Measurements from ENCODE around the gene RUFY1. TPM values are rescaled to one million over a fixed set of nuclear protein-coding genes. Genes with fewer than 3 reads are reported as not detected.

RUFY1 gene
- polyA plus RNA-seq, 1 of the 3 experiments (the other 2 are of a cell fraction): 30.3 TPM

DNA sequence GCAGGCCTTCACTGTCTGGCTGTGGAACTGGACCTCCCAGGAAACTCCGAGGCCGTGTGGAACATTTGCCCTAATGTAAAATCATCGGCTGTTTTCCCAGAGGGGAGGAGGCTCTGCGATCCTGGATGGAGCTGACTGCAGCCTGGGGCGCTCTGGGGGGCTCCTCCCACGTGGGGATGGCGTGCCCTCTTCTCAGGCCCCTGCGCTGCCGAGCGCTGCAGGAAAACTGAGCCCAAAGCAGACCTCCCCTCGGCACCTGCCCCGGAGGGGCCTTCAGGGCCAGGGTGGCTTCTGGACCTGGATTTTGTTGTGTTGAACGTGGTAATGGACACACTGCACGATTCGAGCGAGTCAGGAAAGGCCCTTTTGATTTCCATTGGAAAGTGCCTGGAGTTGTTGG lies 49.2 kb downstream of the RUFY1 start:
- CTCF ChIA-PET: no interaction called here

DNA sequence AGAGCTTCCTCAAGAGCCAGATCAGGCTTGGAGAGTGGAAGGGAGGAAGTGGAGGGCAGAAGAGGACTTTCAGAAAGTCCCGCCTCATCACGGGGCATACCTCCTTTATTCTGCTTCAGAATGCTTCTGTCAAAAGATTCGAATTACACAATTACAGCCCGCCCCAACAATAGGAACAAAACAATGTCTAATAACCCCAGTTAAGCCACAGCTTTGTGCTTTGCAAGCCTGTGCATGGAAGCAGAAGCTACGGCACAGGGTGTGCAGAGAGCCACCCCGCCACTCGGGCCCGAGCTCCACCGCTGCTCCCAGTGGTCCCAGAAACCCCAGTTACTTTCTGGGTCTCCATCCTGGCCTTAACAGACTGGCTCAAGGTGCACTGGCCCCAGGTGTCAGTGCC lies 49.6 kb downstream of the RUFY1 start:
- no peak overlapping the region for H3K9ac ChIP-seq
- no peak overlapping the region for H3K4me2 ChIP-seq
- no peaks in the 10 kb centered on the region for H4K20me1 ChIP-seq (ENCODE audit: insufficient read depth)
- CTCF ChIA-PET: no interaction called here
- no peaks in the 10 kb centered on the region for H3K4me1 ChIP-seq (ENCODE audit: control insufficient read depth in 1 of 2, insufficient read depth in 2 of 2, low read depth in 1 of 2, low read length in 1 of 2)
- POLR2A ChIA-PET: no interaction called here
- peaks cover 38 to 41% of the 10 kb centered on the region in 2 experiments for H3K36me3 ChIP-seq (replicated peaks in 1 of 2; ENCODE audit: control insufficient read depth in 1 of 2, insufficient read depth in 2 of 2, low read length in 1 of 2)
- H3K9me3 ChIP-seq: no peaks in the 10 kb centered on the region
- no peaks in the 10 kb centered on the region for H3K79me2 ChIP-seq (ENCODE audit: insufficient read depth)
- no peaks in the 10 kb centered on the region for H3F3A ChIP-seq (replicated peaks; ENCODE audit: insufficient read depth)
- no peak for DNase-seq
- no peak overlapping the region for H3K27ac ChIP-seq (ENCODE audit: low read depth in 2 of 2, low read length in 1 of 2)
- no peak overlapping the region for H3K4me3 ChIP-seq (ENCODE audit: low read depth in 2 of 2, low read length in 1 of 2)
- 93% methylated on average over 7 of the region's 9 CpGs for WGBS (ENCODE audit: low lambda C conversion rate)
- H3K9me2 ChIP-seq: no peaks in the 10 kb centered on the region
- no peaks in the 10 kb centered on the region for H3K27me3 ChIP-seq (ENCODE audit: insufficient read depth)
- H2AFZ ChIP-seq (ENCODE audit: low read depth): no peak overlapping the region
- TF ChIP-seq RFX5 (IDR thresholded peaks at IDR 0.05; ENCODE audit: low read length) (no peak), RCOR1 (IDR thresholded peaks at IDR 0.05; ENCODE audit: low read length) (no peak), JUND (IDR thresholded peaks at IDR 0.05) (no peak), EZH2phosphoT487 (IDR thresholded peaks at IDR 0.05; ENCODE audit: borderline replicate concordance, low read depth) (no peak), SIN3A (IDR thresholded peaks at IDR 0.05; ENCODE audit: borderline replicate concordance, low read depth, low read length) (no peak), POLR2AphosphoS5 (IDR thresholded peaks at IDR 0.05; ENCODE audit: low read depth, low read length) (no peak), NFIC (IDR thresholded peaks at IDR 0.05; ENCODE audit: borderline replicate concordance) (no peak), TCF12 (IDR thresholded peaks at IDR 0.05) (no peak), ELF1 (IDR thresholded peaks at IDR 0.05) (no peak), RAD21 (IDR thresholded peaks at IDR 0.05; ENCODE audit: low read length) (no peak), NRF1 (IDR thresholded peaks at IDR 0.05; ENCODE audit: low read depth, low read length) (no peak), FOXJ3 (CRISPR knock-in tag; IDR thresholded peaks at IDR 0.05) (no peak), CHD2 (IDR thresholded peaks at IDR 0.05; ENCODE audit: low read length, partially characterized antibody) (no peak), GATA2 (CRISPR knock-in tag; IDR thresholded peaks at IDR 0.05) (no peak)
- TF ChIP-seq, protein P1, sequence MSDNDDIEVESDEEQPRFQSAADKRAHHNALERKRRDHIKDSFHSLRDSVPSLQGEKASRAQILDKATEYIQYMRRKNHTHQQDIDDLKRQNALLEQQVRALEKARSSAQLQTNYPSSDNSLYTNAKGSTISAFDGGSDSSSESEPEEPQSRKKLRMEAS (IDR thresholded peaks at IDR 0.05; ENCODE audit: low read depth): no peak
- TF ChIP-seq, protein P2, sequence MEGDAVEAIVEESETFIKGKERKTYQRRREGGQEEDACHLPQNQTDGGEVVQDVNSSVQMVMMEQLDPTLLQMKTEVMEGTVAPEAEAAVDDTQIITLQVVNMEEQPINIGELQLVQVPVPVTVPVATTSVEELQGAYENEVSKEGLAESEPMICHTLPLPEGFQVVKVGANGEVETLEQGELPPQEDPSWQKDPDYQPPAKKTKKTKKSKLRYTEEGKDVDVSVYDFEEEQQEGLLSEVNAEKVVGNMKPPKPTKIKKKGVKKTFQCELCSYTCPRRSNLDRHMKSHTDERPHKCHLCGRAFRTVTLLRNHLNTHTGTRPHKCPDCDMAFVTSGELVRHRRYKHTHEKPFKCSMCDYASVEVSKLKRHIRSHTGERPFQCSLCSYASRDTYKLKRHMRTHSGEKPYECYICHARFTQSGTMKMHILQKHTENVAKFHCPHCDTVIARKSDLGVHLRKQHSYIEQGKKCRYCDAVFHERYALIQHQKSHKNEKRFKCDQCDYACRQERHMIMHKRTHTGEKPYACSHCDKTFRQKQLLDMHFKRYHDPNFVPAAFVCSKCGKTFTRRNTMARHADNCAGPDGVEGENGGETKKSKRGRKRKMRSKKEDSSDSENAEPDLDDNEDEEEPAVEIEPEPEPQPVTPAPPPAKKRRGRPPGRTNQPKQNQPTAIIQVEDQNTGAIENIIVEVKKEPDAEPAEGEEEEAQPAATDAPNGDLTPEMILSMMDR (IDR thresholded peaks at IDR 0.05): no peak
- TF ChIP-seq, protein P3, sequence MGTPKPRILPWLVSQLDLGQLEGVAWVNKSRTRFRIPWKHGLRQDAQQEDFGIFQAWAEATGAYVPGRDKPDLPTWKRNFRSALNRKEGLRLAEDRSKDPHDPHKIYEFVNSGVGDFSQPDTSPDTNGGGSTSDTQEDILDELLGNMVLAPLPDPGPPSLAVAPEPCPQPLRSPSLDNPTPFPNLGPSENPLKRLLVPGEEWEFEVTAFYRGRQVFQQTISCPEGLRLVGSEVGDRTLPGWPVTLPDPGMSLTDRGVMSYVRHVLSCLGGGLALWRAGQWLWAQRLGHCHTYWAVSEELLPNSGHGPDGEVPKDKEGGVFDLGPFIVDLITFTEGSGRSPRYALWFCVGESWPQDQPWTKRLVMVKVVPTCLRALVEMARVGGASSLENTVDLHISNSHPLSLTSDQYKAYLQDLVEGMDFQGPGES (IDR thresholded peaks at IDR 0.05; ENCODE audit: low read depth, low read length): no peak
- TF ChIP-seq, protein P4, sequence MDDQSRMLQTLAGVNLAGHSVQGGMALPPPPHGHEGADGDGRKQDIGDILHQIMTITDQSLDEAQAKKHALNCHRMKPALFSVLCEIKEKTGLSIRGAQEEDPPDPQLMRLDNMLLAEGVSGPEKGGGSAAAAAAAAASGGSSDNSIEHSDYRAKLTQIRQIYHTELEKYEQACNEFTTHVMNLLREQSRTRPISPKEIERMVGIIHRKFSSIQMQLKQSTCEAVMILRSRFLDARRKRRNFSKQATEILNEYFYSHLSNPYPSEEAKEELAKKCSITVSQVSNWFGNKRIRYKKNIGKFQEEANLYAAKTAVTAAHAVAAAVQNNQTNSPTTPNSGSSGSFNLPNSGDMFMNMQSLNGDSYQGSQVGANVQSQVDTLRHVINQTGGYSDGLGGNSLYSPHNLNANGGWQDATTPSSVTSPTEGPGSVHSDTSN (IDR thresholded peaks at IDR 0.05): no peak

More for the DNA sequence above, 49.2 kb downstream of the RUFY1 start:
- Histone ChIP-seq H3K4me3 (ENCODE audit: low read depth in 2 of 2, low read length in 1 of 2) (no peak overlapping the region), H3K4me1 (ENCODE audit: control insufficient read depth in 1 of 2, insufficient read depth in 2 of 2, low read depth in 1 of 2, low read length in 1 of 2) (no peaks in the 10 kb centered on the region), H3K9me3 (no peaks in the 10 kb centered on the region), H3K9me2 (no peaks in the 10 kb centered on the region), H3K79me2 (ENCODE audit: insufficient read depth) (no peaks in the 10 kb centered on the region), H3K36me3 (replicated peaks in 1 of 2; ENCODE audit: control insufficient read depth in 1 of 2, insufficient read depth in 2 of 2, low read length in 1 of 2) (peaks cover 41 to 45% of the 10 kb centered on the region in 2 experiments), H4K20me1 (ENCODE audit: insufficient read depth) (no peaks in the 10 kb centered on the region), H3F3A (replicated peaks; ENCODE audit: insufficient read depth) (no peaks in the 10 kb centered on the region), H3K27me3 (ENCODE audit: insufficient read depth) (no peaks in the 10 kb centered on the region), H3K27ac (ENCODE audit: low read depth in 2 of 2, low read length in 1 of 2) (no peak overlapping the region), H2AFZ (ENCODE audit: low read depth) (no peak overlapping the region), H3K9ac (no peak overlapping the region), H3K4me2 (no peak overlapping the region)
- 98% methylated on average over 7 of the region's 16 CpGs for WGBS (ENCODE audit: low lambda C conversion rate)
- POLR2A ChIA-PET: no interaction called here
- no peak for DNase-seq
- TF ChIP-seq TAF1 (IDR thresholded peaks at IDR 0.05; ENCODE audit: borderline replicate concordance, low read depth, low read length) (no peak), GATA2 (CRISPR knock-in tag; IDR thresholded peaks at IDR 0.05) (no peak), TCF12 (IDR thresholded peaks at IDR 0.05) (no peak), EZH2phosphoT487 (IDR thresholded peaks at IDR 0.05; ENCODE audit: borderline replicate concordance, low read depth) (no peak), NFIC (IDR thresholded peaks at IDR 0.05; ENCODE audit: borderline replicate concordance) (no peak), NRF1 (IDR thresholded peaks at IDR 0.05; ENCODE audit: low read depth, low read length) (no peak), RFX5 (IDR thresholded peaks at IDR 0.05; ENCODE audit: low read length) (no peak), RCOR1 (IDR thresholded peaks at IDR 0.05; ENCODE audit: low read length) (no peak), TEAD4 (IDR thresholded peaks at IDR 0.05; ENCODE audit: borderline replicate concordance, insufficient read depth) (no peak), RAD21 (IDR thresholded peaks at IDR 0.05; ENCODE audit: low read length) (no peak), MXI1 (IDR thresholded peaks at IDR 0.05; ENCODE audit: low read depth, low read length) (no peak)
- TF ChIP-seq, protein P5, sequence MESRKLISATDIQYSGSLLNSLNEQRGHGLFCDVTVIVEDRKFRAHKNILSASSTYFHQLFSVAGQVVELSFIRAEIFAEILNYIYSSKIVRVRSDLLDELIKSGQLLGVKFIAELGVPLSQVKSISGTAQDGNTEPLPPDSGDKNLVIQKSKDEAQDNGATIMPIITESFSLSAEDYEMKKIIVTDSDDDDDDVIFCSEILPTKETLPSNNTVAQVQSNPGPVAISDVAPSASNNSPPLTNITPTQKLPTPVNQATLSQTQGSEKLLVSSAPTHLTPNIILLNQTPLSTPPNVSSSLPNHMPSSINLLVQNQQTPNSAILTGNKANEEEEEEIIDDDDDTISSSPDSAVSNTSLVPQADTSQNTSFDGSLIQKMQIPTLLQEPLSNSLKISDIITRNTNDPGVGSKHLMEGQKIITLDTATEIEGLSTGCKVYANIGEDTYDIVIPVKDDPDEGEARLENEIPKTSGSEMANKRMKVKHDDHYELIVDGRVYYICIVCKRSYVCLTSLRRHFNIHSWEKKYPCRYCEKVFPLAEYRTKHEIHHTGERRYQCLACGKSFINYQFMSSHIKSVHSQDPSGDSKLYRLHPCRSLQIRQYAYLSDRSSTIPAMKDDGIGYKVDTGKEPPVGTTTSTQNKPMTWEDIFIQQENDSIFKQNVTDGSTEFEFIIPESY (IDR thresholded peaks at IDR 0.05; ENCODE audit: borderline replicate concordance, low read depth): no peak
- TF ChIP-seq, protein P1 (IDR thresholded peaks at IDR 0.05; ENCODE audit: low read depth): no peak
